Psoas muscle (tissue), 8 donors: ENCODE measurements around the gene HMCN2. TPM values are rescaled to one million over a fixed set of nuclear protein-coding genes. Genes with fewer than 3 reads are reported as not detected.
A peak's percentile ranks its signal among the peaks of the same experiment; 100 is the strongest.

ENCODE experiments used
- ATAC-seq, 4 donors: fragments of 200-7000 bp; cut with Tn5 transposase; one replicate each; pipeline ENCODE4 v1.9.1; 2020; ENCODE audit warnings: moderate library complexity in 3 of 4, mild to moderate bottlenecking in 2 of 4
- DNase-seq, 2 donors: peaks; one replicate each; pipeline ENCODE4 v3.0.0-alpha.2; 2020
- H3K27ac ChIP-seq: fragments of 200-600 bp; one replicate; pipeline ENCODE4 v1.8.0; 2022
- H3K27me3 ChIP-seq, 3 donors: fragments of 200-600 bp in 1 of 3; one replicate each; pipeline versions ENCODE4 v1.6.1 to v1.8.0; 2013 to 2022; ENCODE audit warnings: low read length in 2 of 3, mild to moderate bottlenecking in 2 of 3, moderate library complexity in 1 of 3; ENCODE audit not compliant: insufficient read depth in 3 of 3
- H3K36me3 ChIP-seq, 2 donors: fragments of 200-600 bp in 1 of 2; one replicate each; pipeline versions ENCODE4 v1.6.1 to v1.8.0; 2013 to 2022; ENCODE audit warnings: low read depth in 1 of 2, mild to moderate bottlenecking in 1 of 2, moderate library complexity in 1 of 2; ENCODE audit not compliant: insufficient read depth in 1 of 2
- H3K4me1 ChIP-seq: fragments of 200-600 bp; one replicate; pipeline ENCODE4 v1.8.0; 2022
- H3K4me3 ChIP-seq: fragments of 200-600 bp; one replicate; pipeline ENCODE4 v1.8.0; 2022; ENCODE audit warnings: mild to moderate bottlenecking
- H3K9me3 ChIP-seq: fragments of 200-600 bp; one replicate; pipeline ENCODE4 v1.8.0; 2022
- WGBS, 3 donors: extraction: QIAGEN DNeasy Blood & Tissue Kit; methylation state at CpG; one replicate each; pipeline versions ENCODE4 v1.1.6 to v1.1.7; 2013; 5-methylcytosine and 5-hydroxymethylcytosine counted together
- intact Hi-C, 2 donors: fragments of 100-400 bp; cut with DNase I; formaldehyde crosslinking; loops; one replicate each; pipeline versions ENCODE4 v1.11.0 to v1.14.2; 2022
- polyA plus RNA-seq, 3 donors: library from polyadenylated mRNA; stranded (reverse); fragments of 200-250 nt; gene quantifications; one replicate each; pipeline ENCODE4 v1.2.3, GENCODE V29; 2013
- total RNA-seq, 4 donors: library from RNA; stranded (reverse); fragmentation: NEBNext Ultra II Directional in 2 of 4; extraction: Animal tissue kit (Norgen Biotek cat#: 25700) in 2 of 4; gene quantifications; one replicate each; pipeline versions ENCODE4 v1.2.1 to v1.2.4, GENCODE V29; 2021 to 2023
- TF ChIP-seq, protein P1 (sequence below): fragments of 200-600 bp; IDR thresholded peaks from one replicate; pipeline ENCODE4 v1.8.0; 2022; ENCODE audit warnings: antibody characterized with exemption
- donor health status: healthy with polysubstance abuse.
- donor health status: DM: no; HTN: no; CAD: no; lungs with moderate emphysema.
- donor health status: Bipolar disorder and iron deficiency.
- donor health status: healthy.
- donor health status: DM: yes; HTN: yes; CAD: no.
- donor health status: DM: no; HTN: no; CAD: no.
- donor health status: DM: no; HTN: no; CAD: no.
- donor health status: DM: yes; HTN: yes; CAD: no.

Gene HMCN2
- total and polyA plus RNA-seq, 7 donors, result 3.6 to 13.2 (median 6.7) TPM

DNA sequence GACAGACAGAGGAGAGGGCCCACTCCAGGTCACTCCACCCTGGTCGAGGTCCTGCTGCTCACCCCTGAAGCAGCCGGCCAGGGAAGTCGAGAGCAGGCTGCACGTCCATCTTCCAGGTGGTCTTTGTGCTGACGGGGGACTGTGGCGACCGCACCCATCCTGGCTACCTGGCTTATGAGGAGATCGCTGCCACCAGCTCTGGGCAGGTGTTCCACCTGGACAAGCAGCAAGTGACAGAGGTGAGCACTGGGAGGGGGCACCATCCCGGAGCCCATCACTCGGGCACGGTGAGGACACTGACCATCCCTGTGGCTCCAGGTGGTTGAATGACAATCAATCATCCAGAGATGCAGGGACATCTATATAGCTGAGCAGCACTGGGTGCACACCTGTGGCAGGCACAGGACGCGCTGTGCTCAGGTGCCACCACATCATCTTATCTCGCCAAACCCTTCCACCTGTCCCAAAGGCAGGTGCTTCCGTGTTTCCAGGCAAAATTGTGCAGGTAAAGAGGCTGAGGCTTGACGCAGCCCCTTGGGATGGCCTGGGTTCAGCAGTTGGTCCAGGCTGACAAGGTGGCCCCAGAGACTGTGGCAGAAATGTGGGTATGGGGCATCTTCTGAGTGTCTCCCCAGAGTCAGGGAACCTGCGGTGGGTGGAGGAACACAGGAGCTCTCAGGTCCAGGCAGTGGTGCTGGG, 20.7 kb downstream of the HMCN2 start:
- Histone ChIP-seq H3K27ac (no peak overlapping the region), H3K27me3 (peaks cover 0 to 75% (median 11%) of the 10 kb centered on the region in 3 donors), H3K36me3 (no peaks in the 10 kb centered on the region), H3K4me1 (no peaks in the 10 kb centered on the region), H3K4me3 (no peak overlapping the region), H3K9me3 (no peaks in the 10 kb centered on the region)
- WGBS, 3 donors, result 73 to 87% (median 78%) methylated on average over 17 of the region's 17 CpGs
- TF ChIP-seq, protein P1, sequence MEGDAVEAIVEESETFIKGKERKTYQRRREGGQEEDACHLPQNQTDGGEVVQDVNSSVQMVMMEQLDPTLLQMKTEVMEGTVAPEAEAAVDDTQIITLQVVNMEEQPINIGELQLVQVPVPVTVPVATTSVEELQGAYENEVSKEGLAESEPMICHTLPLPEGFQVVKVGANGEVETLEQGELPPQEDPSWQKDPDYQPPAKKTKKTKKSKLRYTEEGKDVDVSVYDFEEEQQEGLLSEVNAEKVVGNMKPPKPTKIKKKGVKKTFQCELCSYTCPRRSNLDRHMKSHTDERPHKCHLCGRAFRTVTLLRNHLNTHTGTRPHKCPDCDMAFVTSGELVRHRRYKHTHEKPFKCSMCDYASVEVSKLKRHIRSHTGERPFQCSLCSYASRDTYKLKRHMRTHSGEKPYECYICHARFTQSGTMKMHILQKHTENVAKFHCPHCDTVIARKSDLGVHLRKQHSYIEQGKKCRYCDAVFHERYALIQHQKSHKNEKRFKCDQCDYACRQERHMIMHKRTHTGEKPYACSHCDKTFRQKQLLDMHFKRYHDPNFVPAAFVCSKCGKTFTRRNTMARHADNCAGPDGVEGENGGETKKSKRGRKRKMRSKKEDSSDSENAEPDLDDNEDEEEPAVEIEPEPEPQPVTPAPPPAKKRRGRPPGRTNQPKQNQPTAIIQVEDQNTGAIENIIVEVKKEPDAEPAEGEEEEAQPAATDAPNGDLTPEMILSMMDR, result no peak
- intact Hi-C loops, result no loop called here
- DNase-seq (no peak), ATAC-seq (no peak)

DNA sequence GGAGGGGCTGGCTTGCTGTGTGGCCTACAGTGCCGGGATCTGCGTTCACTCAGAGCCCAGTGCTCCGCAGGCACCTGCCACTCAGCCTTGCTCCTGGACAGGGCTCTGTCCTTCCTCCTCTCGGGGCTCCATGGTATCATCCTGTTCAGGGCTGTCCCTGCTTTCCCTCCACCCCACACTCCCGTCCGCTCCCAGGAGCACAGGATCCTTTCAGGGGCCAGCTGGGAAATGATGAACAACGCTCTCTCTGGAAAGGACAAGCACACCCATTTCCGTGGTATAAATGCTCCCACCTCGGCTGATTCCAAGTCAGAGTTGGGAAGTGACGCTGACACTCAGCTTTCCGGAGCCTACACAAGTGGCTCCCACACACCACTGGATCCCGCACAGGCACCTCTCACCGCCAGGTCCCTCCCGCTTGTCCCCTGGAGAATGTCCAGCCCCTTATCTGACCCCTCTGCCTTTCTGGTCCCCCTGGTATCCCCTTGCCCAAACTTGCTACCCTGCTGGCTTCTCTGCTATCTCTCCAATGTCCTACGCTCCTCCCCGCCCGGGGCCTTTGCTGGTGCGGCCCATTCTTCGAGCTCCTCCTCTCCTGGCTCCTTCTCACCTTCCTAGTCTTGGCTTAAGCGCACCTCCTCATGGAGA, 21.3 kb downstream of the HMCN2 start:
- DNase-seq (no peak), ATAC-seq (peak in 1 of 4 donors; percentile 12)
- Histone ChIP-seq H3K4me3 (no peak overlapping the region), H3K36me3 (no peaks in the 10 kb centered on the region), H3K27ac (no peak overlapping the region), H3K9me3 (no peaks in the 10 kb centered on the region), H3K27me3 (peaks cover 0 to 75% (median 11%) of the 10 kb centered on the region in 3 donors), H3K4me1 (no peaks in the 10 kb centered on the region)
- TF ChIP-seq, protein P1, result no peak
- 50 to 77% (median 60%) methylated on average over 17 to 20 of the region's 20 CpGs for WGBS, 3 donors
- intact Hi-C loops, result no loop called here

DNA sequence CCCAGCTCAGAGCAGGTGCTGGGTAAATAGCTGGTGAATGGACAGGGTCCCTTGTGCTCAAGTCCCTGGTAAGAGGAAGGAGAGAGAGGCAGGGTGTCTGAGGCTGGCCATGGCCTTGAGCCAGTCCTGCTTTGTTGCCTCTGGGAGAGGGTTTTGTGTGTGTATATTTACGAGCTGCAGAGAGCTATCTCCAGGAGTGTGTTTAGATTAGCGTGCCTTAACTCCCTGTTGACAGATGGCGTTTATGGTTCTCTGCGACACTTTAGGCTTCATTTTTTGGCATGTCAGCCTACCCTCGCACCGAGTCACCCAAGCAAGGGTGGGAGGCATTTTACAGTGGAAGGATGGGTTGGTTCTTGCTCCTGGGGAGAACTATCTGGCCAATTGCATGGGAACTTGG, 22.2 kb downstream of the HMCN2 start:
- Histone ChIP-seq H3K27ac (no peak overlapping the region), H3K9me3 (no peaks in the 10 kb centered on the region), H3K4me1 (no peaks in the 10 kb centered on the region), H3K27me3 (peaks cover 0 to 68% (median 11%) of the 10 kb centered on the region in 3 donors), H3K36me3 (no peaks in the 10 kb centered on the region), H3K4me3 (no peak overlapping the region)
- TF ChIP-seq, protein P1, result no peak
- DNase-seq (no peak), ATAC-seq (no peak)
- 33 to 53% (median 38%) methylated on average over 6 of the region's 6 CpGs for WGBS, 3 donors
- intact Hi-C loops, result no loop called here

DNA sequence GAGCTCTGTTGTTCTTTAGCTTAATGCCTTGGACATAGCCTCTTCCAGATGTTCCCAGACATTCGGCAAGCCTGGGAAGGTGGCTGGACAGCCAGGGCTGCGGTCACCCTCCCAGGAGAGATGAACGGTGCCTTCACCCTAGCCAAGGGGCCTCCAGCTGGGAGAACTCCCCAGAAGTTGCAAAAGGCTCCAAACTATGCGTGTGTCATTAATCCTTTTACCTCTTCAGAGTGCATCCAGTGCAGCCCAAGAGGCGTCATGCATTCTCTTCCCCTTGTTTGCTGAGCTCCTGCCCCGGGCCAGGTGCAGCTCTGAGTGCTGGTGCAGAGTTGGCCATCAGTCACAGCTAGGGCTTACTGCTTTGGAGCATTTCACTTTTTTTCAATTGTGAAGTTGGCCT, 22.8 kb downstream of the HMCN2 start:
- DNase-seq, result peak; percentile 57 to 75
- H3K27me3 ChIP-seq, result peaks cover 0 to 66% (median 11%) of the 10 kb centered on the region in 3 donors
- H3K27ac ChIP-seq, result no peak overlapping the region
- peak in 1 of 4 donors; percentile 36 for ATAC-seq
- 33 to 52% (median 39%) methylated on average over 6 of the region's 6 CpGs for WGBS, 3 donors
- no peak overlapping the region for H3K4me3 ChIP-seq
- TF ChIP-seq, protein P1, result no peak
- no peaks in the 10 kb centered on the region for H3K9me3 ChIP-seq
- H3K36me3 ChIP-seq, result no peaks in the 10 kb centered on the region
- intact Hi-C loops, result no loop called here
- H3K4me1 ChIP-seq, result no peaks in the 10 kb centered on the region
